Lower lobe of right lung (tissue), 2 donors: Measurements from ENCODE around the gene NHERF1. TPM values are rescaled to one million over a fixed set of nuclear protein-coding genes. Genes with fewer than 3 reads are reported as not detected.
A peak's percentile ranks its signal among the peaks of the same experiment; 100 is the strongest.

Source experiments
- ATAC-seq, 2 donors: fragments of 200-7000 bp; cut with Tn5 transposase; one replicate each; pipeline ENCODE4 v1.9.1; 2020 to 2022; ENCODE audit warnings: mild to moderate bottlenecking in 2 of 2, moderate library complexity in 2 of 2
- DNase-seq: peaks from one replicate; pipeline ENCODE4 v3.0.0-alpha.2; 2020
- H3K27ac ChIP-seq: fragments of 200-600 bp; one replicate; pipeline ENCODE4 v1.8.0; 2022
- H3K27me3 ChIP-seq: fragments of 200-600 bp; one replicate; pipeline ENCODE4 v1.8.0; 2022; ENCODE audit warnings: low read depth
- H3K36me3 ChIP-seq: fragments of 200-600 bp; one replicate; pipeline ENCODE4 v1.8.0; 2022; ENCODE audit warnings: mild to moderate bottlenecking
- H3K4me1 ChIP-seq: fragments of 200-600 bp; one replicate; pipeline ENCODE4 v1.8.0; 2022
- H3K4me3 ChIP-seq: fragments of 200-600 bp; one replicate; pipeline ENCODE4 v1.8.0; 2022; ENCODE audit warnings: mild to moderate bottlenecking
- H3K9me3 ChIP-seq: fragments of 200-600 bp; one replicate; pipeline ENCODE4 v1.8.0; 2022
- intact Hi-C: fragments of 100-400 bp; cut with DNase I; formaldehyde crosslinking; loops from one replicate; pipeline ENCODE4 v1.11.0; 2022
- total RNA-seq: library from RNA; stranded (reverse); fragmentation: NEBNext Ultra II Directional; extraction: Animal tissue kit (Norgen Biotek cat#: 25700); gene quantifications from one replicate; pipeline ENCODE4 v1.2.1, GENCODE V29; 2021
- TF ChIP-seq, protein P1 (sequence below): fragments of 200-600 bp; IDR thresholded peaks from one replicate; pipeline ENCODE4 v1.8.0; 2022; ENCODE audit warnings: antibody characterized with exemption, mild to moderate bottlenecking
- donor health status: DM: no; HTN: yes; CAD: no; lungs with severe emphysema.

NHERF1 gene
- total RNA-seq, 1 donor from 2014 or later = 35.7 TPM

DNA sequence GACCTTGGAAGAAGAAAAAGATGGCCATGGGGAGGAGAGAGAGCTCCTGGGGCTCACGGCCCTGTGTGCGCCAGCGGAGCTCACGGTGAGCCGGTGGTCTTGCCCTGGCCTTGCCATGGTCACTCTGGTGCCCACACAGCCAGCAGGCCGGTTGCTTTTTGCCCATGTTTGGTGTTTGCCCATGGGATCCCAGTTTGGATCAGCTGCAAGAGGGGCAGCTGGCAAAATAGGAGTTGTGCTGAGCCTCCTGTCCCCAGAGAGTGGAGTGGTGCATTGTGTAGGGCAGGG lies 1.6 kb downstream of the NHERF1 start:
- Histone ChIP-seq H3K4me3 (peak overlapping the region; percentile 98), H3K36me3 (no peaks in the 10 kb centered on the region), H3K4me1 (peaks cover 59% of the 10 kb centered on the region), H3K9me3 (no peaks in the 10 kb centered on the region), H3K27ac (peak overlapping the region; percentile 89), H3K27me3 (no peaks in the 10 kb centered on the region)
- ATAC-seq (no peak), DNase-seq (no peak)
- intact Hi-C loops = no loop called here
- TF ChIP-seq, protein P1, sequence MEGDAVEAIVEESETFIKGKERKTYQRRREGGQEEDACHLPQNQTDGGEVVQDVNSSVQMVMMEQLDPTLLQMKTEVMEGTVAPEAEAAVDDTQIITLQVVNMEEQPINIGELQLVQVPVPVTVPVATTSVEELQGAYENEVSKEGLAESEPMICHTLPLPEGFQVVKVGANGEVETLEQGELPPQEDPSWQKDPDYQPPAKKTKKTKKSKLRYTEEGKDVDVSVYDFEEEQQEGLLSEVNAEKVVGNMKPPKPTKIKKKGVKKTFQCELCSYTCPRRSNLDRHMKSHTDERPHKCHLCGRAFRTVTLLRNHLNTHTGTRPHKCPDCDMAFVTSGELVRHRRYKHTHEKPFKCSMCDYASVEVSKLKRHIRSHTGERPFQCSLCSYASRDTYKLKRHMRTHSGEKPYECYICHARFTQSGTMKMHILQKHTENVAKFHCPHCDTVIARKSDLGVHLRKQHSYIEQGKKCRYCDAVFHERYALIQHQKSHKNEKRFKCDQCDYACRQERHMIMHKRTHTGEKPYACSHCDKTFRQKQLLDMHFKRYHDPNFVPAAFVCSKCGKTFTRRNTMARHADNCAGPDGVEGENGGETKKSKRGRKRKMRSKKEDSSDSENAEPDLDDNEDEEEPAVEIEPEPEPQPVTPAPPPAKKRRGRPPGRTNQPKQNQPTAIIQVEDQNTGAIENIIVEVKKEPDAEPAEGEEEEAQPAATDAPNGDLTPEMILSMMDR = no peak

- peaks cover 54% of the 10 kb centered on the region for H3K4me1 ChIP-seq
- ATAC-seq (no peak), DNase-seq (no peak)
- H3K27me3 ChIP-seq = no peaks in the 10 kb centered on the region
- peak overlapping the region; percentile 98 for H3K4me3 ChIP-seq
- TF ChIP-seq, protein P1 = no peak
- intact Hi-C loops = no loop called here
- H3K27ac ChIP-seq = peak overlapping the region; percentile 89
- no peaks in the 10 kb centered on the region for H3K9me3 ChIP-seq
- no peaks in the 10 kb centered on the region for H3K36me3 ChIP-seq
Measured at GRCh38 chr17:74750327-74751069, 2.1 kb downstream of the NHERF1 start.

- Histone ChIP-seq H3K4me3 (no peak overlapping the region), H3K4me1 (peaks cover 47% of the 10 kb centered on the region), H3K27ac (no peak overlapping the region), H3K36me3 (no peaks in the 10 kb centered on the region), H3K27me3 (no peaks in the 10 kb centered on the region), H3K9me3 (no peaks in the 10 kb centered on the region)
- DNase-seq = no peak
- no peak for ATAC-seq
- TF ChIP-seq, protein P1 = no peak
- intact Hi-C loops = no loop called here
Measured at GRCh38 chr17:74752415-74752814, 4.0 kb downstream of the NHERF1 start.

- DNase-seq (no peak), ATAC-seq (no peak)
- Histone ChIP-seq H3K9me3 (no peaks in the 10 kb centered on the region), H3K4me3 (no peak overlapping the region), H3K27me3 (no peaks in the 10 kb centered on the region), H3K36me3 (no peaks in the 10 kb centered on the region), H3K4me1 (peaks cover 47% of the 10 kb centered on the region), H3K27ac (no peak overlapping the region)
- intact Hi-C loops = no loop called here
- TF ChIP-seq, protein P1 = no peak
Measured at GRCh38 chr17:74752822-74753401, 4.5 kb downstream of the NHERF1 start.

GRCh38 chr17:74754832-74755231 lies 6.4 kb downstream of the NHERF1 start:
- Histone ChIP-seq H3K27me3 (no peaks in the 10 kb centered on the region), H3K27ac (no peak overlapping the region), H3K4me1 (peaks cover 63% of the 10 kb centered on the region), H3K4me3 (no peak overlapping the region), H3K36me3 (no peaks in the 10 kb centered on the region), H3K9me3 (no peaks in the 10 kb centered on the region)
- DNase-seq (no peak), ATAC-seq (no peak)
- TF ChIP-seq, protein P1 = no peak
- intact Hi-C loops = no loop called here
